H1 (cell line): ENCODE results near the gene AP3S1. TPM values are rescaled to one million over a fixed set of nuclear protein-coding genes. Genes with fewer than 3 reads are reported as not detected.
"Not testable (repeated sequence)": the region's sequence is repeated elsewhere in the genome, so short reads cannot be mapped to it uniquely, and the experiment has no call there.

Experiments
- CTCF ChIA-PET: fragments of 300-600 bp; sonication (Branson Sonifier 250); formaldehyde crosslinking; loops from one replicate; lab custom pipeline; 2021; ENCODE audit not compliant: partially characterized antibody; lab: Charles Lee
- POLR2A ChIA-PET: fragments of 300-600 bp; sonication (Branson Sonifier 250); formaldehyde crosslinking; loops from one replicate; lab custom pipeline; 2021; ENCODE audit warnings: inconsistent platforms; ENCODE audit not compliant: partially characterized antibody; lab: Charles Lee
- DNase-seq, 2 experiments: peaks; one replicate each; pipeline versions ENCODE4 v3.0.0 to v3.0.0-alpha.2; 2010 to 2022; ENCODE audit warnings: low spot score in 2 of 2, low read depth in 1 of 2, mixed read lengths in 1 of 2
- FAIRE-seq: peaks from 2 replicates; lab custom pipeline; 2011; peaks lifted over from hg19 to GRCh38; lab: Jason Lieb, UNC
- H2AFZ ChIP-seq: 2 replicates; pipeline ENCODE4 v1.8.1; 2012; ENCODE audit warnings: low read length, inconsistent platforms
- H2AK5ac ChIP-seq: 2 replicates; pipeline ENCODE4 v1.6.1; 2013; ENCODE audit warnings: low read depth, low read length
- H2BK120ac ChIP-seq: replicated peaks from 2 replicates; pipeline ENCODE3; 2013; ENCODE audit warnings: low read depth, low read length, inconsistent platforms
- H2BK12ac ChIP-seq: 2 replicates; pipeline ENCODE4 v1.6.1; 2013; ENCODE audit warnings: low read depth, low read length
- H2BK15ac ChIP-seq: 2 replicates; pipeline ENCODE4 v1.6.1; 2013; ENCODE audit warnings: low read length
- H2BK20ac ChIP-seq: 2 replicates; pipeline ENCODE4 v1.6.1; 2013; ENCODE audit warnings: low read length
- H2BK5ac ChIP-seq: 2 replicates; pipeline ENCODE4 v1.6.1; 2013; ENCODE audit warnings: low read depth, low read length
- H3K14ac ChIP-seq: 2 replicates; pipeline ENCODE4 v1.6.1; 2013; ENCODE audit warnings: inconsistent platforms; ENCODE audit not compliant: insufficient read length
- H3K18ac ChIP-seq: 2 replicates; pipeline ENCODE4 v1.6.1; 2013; ENCODE audit warnings: low read length; ENCODE audit errors: extremely low read depth
- H3K23ac ChIP-seq: 2 replicates; pipeline ENCODE4 v1.6.1; 2013; ENCODE audit warnings: inconsistent platforms; ENCODE audit not compliant: insufficient read length
- H3K23me2 ChIP-seq: 2 replicates; pipeline ENCODE4 v1.6.1; 2013; ENCODE audit warnings: low read depth, low read length
- H3K27ac ChIP-seq: 2 replicates; pipeline ENCODE4 v1.6.1; 2011; ENCODE audit warnings: low read depth, low read length, inconsistent platforms
- H3K27me3 ChIP-seq, 4 experiments: replicated peaks in 1 of 4; 1 replicate in 1 of 4; 2 replicates in 3 of 4; pipeline versions ENCODE4 v1.6.1 to v1.8.1; 2011 to 2013; ENCODE audit warnings: low read length in 3 of 4, mild to moderate bottlenecking in 3 of 4, inconsistent platforms in 2 of 4, mixed read lengths in 2 of 4, moderate library complexity in 1 of 4; ENCODE audit not compliant: control insufficient read depth in 3 of 4, insufficient read depth in 3 of 4; ENCODE audit errors: extremely low read depth in 1 of 4
- H3K36me3 ChIP-seq, 4 experiments: 2 replicates each; pipeline versions ENCODE4 v1.6.1 to v1.8.1; 2011 to 2013; ENCODE audit warnings: mild to moderate bottlenecking in 4 of 4, low read length in 3 of 4, moderate library complexity in 2 of 4, control low read depth in 1 of 4, inconsistent platforms in 1 of 4; ENCODE audit not compliant: insufficient read depth in 4 of 4, control insufficient read depth in 2 of 4
- H3K4ac ChIP-seq: replicated peaks from 2 replicates; pipeline ENCODE3; 2013; ENCODE audit warnings: low read length, low read depth, mixed read lengths, inconsistent platforms; ENCODE audit not compliant: insufficient read length
- H3K4me1 ChIP-seq, 4 experiments: replicated peaks in 1 of 4; 1 replicate in 1 of 4; 2 replicates in 3 of 4; pipeline versions ENCODE4 v1.6.1 to v1.8.1; 2011 to 2013; ENCODE audit warnings: low read length in 3 of 4, inconsistent platforms in 2 of 4, mixed read lengths in 1 of 4; ENCODE audit not compliant: insufficient read depth in 4 of 4, control insufficient read depth in 3 of 4
- H3K4me2 ChIP-seq, 2 experiments: 2 replicates each; pipeline versions ENCODE4 v1.6.1 to v1.8.1; 2011 to 2013; ENCODE audit warnings: low read depth in 2 of 2, low read length in 2 of 2, control low read depth in 1 of 2, inconsistent platforms in 1 of 2, mild to moderate bottlenecking in 1 of 2; ENCODE audit not compliant: insufficient read depth in 1 of 2
- H3K4me3 ChIP-seq, 4 experiments: fragments of 200-600, 300-600 bp in 1 of 4; sonication (generic), shearing (Covaris generic), sonication (Bioruptor Twin) in 1 of 4; 2 replicates each; pipeline versions ENCODE4 v1.5.1 to v1.8.1; 2011 to 2016; ENCODE audit warnings: low read length in 4 of 4, low read depth in 3 of 4, control low read depth in 2 of 4, inconsistent platforms in 2 of 4, mild to moderate bottlenecking in 2 of 4, mixed read lengths in 1 of 4, moderate library complexity in 1 of 4; ENCODE audit not compliant: insufficient read depth in 2 of 4; ENCODE audit errors: extremely low read depth in 1 of 4
- H3K56ac ChIP-seq: replicated peaks from 2 replicates; pipeline ENCODE3; 2013; ENCODE audit warnings: low read depth, mild to moderate bottlenecking, mixed read lengths, low read length, inconsistent platforms; ENCODE audit not compliant: insufficient read length
- H3K79me1 ChIP-seq: 2 replicates; pipeline ENCODE4 v1.6.1; 2013; ENCODE audit warnings: low read depth, low read length, control low read depth
- H3K79me2 ChIP-seq, 2 experiments: 2 replicates each; pipeline versions ENCODE4 v1.6.1 to v1.8.1; 2012 to 2013; ENCODE audit warnings: low read length in 2 of 2, mild to moderate bottlenecking in 2 of 2, inconsistent platforms in 1 of 2; ENCODE audit not compliant: insufficient read depth in 2 of 2, control insufficient read depth in 1 of 2
- H3K9ac ChIP-seq, 4 experiments: replicated peaks in 1 of 4; 1 replicate in 1 of 4; 2 replicates in 3 of 4; pipeline versions ENCODE4 v1.6.1 to v1.8.1; 2011 to 2013; ENCODE audit warnings: low read depth in 3 of 4, low read length in 3 of 4, control low read depth in 2 of 4, mild to moderate bottlenecking in 2 of 4, moderate library complexity in 2 of 4, inconsistent platforms in 1 of 4; ENCODE audit errors: extremely low read depth in 1 of 4
- H3K9me3 ChIP-seq, 2 experiments: 2 replicates each; pipeline versions ENCODE4 v1.6.1 to v1.8.1; 2012 to 2013; ENCODE audit warnings: mild to moderate bottlenecking in 2 of 2, moderate library complexity in 2 of 2, control low read depth in 1 of 2, inconsistent platforms in 1 of 2, low read depth in 1 of 2, low read length in 1 of 2, mixed read lengths in 1 of 2; ENCODE audit not compliant: insufficient read depth in 2 of 2
- H4K20me1 ChIP-seq, 2 experiments: replicated peaks in 1 of 2; 2 replicates each; pipeline versions ENCODE3 to v1.8.1; 2011 to 2013; ENCODE audit warnings: inconsistent platforms in 2 of 2, low read length in 2 of 2, mild to moderate bottlenecking in 1 of 2; ENCODE audit not compliant: insufficient read depth in 2 of 2, control insufficient read depth in 1 of 2
- H4K5ac ChIP-seq: 2 replicates; pipeline ENCODE4 v1.6.1; 2013; ENCODE audit warnings: low read length, low read depth, mixed read lengths, inconsistent platforms; ENCODE audit not compliant: insufficient read length
- H4K8ac ChIP-seq: 2 replicates; pipeline ENCODE4 v1.8.0; 2013; ENCODE audit warnings: mild to moderate bottlenecking, moderate library complexity, low read length, inconsistent platforms; ENCODE audit not compliant: insufficient read depth; ENCODE audit errors: extremely low read depth
- H4K91ac ChIP-seq: replicated peaks from 2 replicates; pipeline ENCODE3; 2013; ENCODE audit warnings: low read length, mixed read lengths, inconsistent platforms; ENCODE audit not compliant: insufficient read length
- WGBS, 2 experiments: shearing (Covaris generic) in 1 of 2; methylation state at CpG; one replicate each; pipeline versions ENCODE4 v1.1.6 to v1.1.7; 2013 to 2015; ENCODE audit warnings: low lambda C conversion rate in 2 of 2, mixed read lengths in 2 of 2, inconsistent platforms in 1 of 2, low coverage in 1 of 2, missing lambda C conversion rate in 1 of 2; ENCODE audit not compliant: insufficient replicate concordance in 2 of 2, insufficient coverage in 1 of 2, insufficient read length in 1 of 2; ENCODE audit errors: extremely low coverage in 1 of 2, missing lambda C conversion rate in 1 of 2; 5-methylcytosine and 5-hydroxymethylcytosine counted together
- polyA plus RNA-seq, 7 experiments: library from polyadenylated mRNA; depleted of rRNA in 3 of 7; stranded (reverse) in 5 of 7; unstranded in 2 of 7; fragments of >200 nt in 5 of 7; fragments of 200-250 nt in 2 of 7; gene quantifications; 1 replicate in 5 of 7; 2 replicates in 1 of 7; 4 replicates in 1 of 7; pipeline versions ENCODE4 v1.2.1 to v1.2.3, GENCODE V29; 2011 to 2013; ENCODE audit warnings: missing spikeins in 2 of 7, mixed read lengths in 2 of 7
- total RNA-seq: library from RNA; stranded (reverse); fragmentation: NEBNext Ultra II Directional; extraction: Animal tissue kit (Norgen Biotek cat#: 25700); gene quantifications from 2 replicates; pipeline ENCODE4 v1.2.1, GENCODE V29; 2021

AP3S1 gene
- total and polyA plus RNA-seq, 2 of the 8 experiments (the other 6 are each of a cell fraction or from before 2014, with no cell fraction given), result 26.6 to 72.7 TPM

- H2BK15ac ChIP-seq, H3K4ac ChIP-seq, POLR2A ChIA-PET, H3K36me3 ChIP-seq, H2BK5ac ChIP-seq, H2BK120ac ChIP-seq, H2BK20ac ChIP-seq, H3K4me1 ChIP-seq, H3K23me2 ChIP-seq, H4K91ac ChIP-seq, H3K56ac ChIP-seq, H3K4me3 ChIP-seq, H3K79me1 ChIP-seq, H4K20me1 ChIP-seq, H3K27ac ChIP-seq, H2BK12ac ChIP-seq, DNase-seq, H2AFZ ChIP-seq, H3K9ac ChIP-seq, H3K14ac ChIP-seq, H4K5ac ChIP-seq, H3K27me3 ChIP-seq, H3K4me2 ChIP-seq, FAIRE-seq, H3K23ac ChIP-seq, H3K9me3 ChIP-seq, H2AK5ac ChIP-seq, H3K18ac ChIP-seq, H3K79me2 ChIP-seq, H4K8ac ChIP-seq: not testable (repeated sequence)
- 94% methylated on average over 3 of the region's 3 CpGs; no CpG with 5 or more reads in 1 of the 2 experiments for WGBS, 2 experiments
- CTCF ChIA-PET, result interaction anchor here (3.5 kb wide), 1 partner anchor 183 kb away, joined by 21 read pairs; no protein-coding TSS in a partner anchor
These were observed 43.5 kb downstream of the AP3S1 start for GRCh38 chr5:115885208-115885607.
